HEK293 (cell line): ENCODE measurements around the gene RIN3.
A peak's percentile ranks its signal among the peaks of the same experiment; 100 is the strongest.

Experiments
- GFI1B ChIP-seq: fragments of 450-650 bp; formaldehyde crosslinking; IDR thresholded peaks from 2 replicates; pipeline ENCODE4 v1.5.1; 2016; ENCODE audit warnings: missing biosample characterization, missing genetic modification characterization
- HOXC10 ChIP-seq: sonication (generic); formaldehyde crosslinking; IDR thresholded peaks from 2 replicates; pipeline ENCODE4 v1.8.1; 2023; ENCODE audit warnings: mild to moderate bottlenecking, missing genetic modification reagents
- MYNN ChIP-seq: fragments of 450-650 bp; formaldehyde crosslinking; IDR thresholded peaks from 2 replicates; pipeline ENCODE4 v1.5.1; 2016; ENCODE audit warnings: missing biosample characterization, missing genetic modification characterization, borderline replicate concordance
- MZF1 ChIP-seq: fragments of 450-650 bp; formaldehyde crosslinking; IDR thresholded peaks from 2 replicates; pipeline ENCODE4 v1.5.1; 2017; ENCODE audit warnings: missing biosample characterization, missing genetic modification characterization, borderline replicate concordance
- ZFP3 ChIP-seq: fragments of 450-650 bp; formaldehyde crosslinking; IDR thresholded peaks from 2 replicates; pipeline ENCODE4 v1.5.1; 2016; ENCODE audit warnings: low read depth, missing biosample characterization, missing genetic modification characterization
- ZFP69B ChIP-seq: fragments of 450-650 bp; formaldehyde crosslinking; IDR thresholded peaks from 2 replicates; pipeline ENCODE4 v1.5.1; 2016; ENCODE audit warnings: missing biosample characterization, missing genetic modification characterization
- ZNF138 ChIP-seq: fragments of 450-650 bp; formaldehyde crosslinking; IDR thresholded peaks from 2 replicates; pipeline ENCODE4 v1.5.1; 2016; ENCODE audit warnings: missing biosample characterization, missing genetic modification characterization, borderline replicate concordance
- ZNF221 ChIP-seq: fragments of 450-650 bp; formaldehyde crosslinking; IDR thresholded peaks from 2 replicates; pipeline ENCODE4 v1.5.1; 2017; ENCODE audit warnings: missing biosample characterization, missing genetic modification characterization, borderline replicate concordance
- ZNF274 ChIP-seq, 2 experiments: fragments of 200-500 bp in 1 of 2; fragments of 450-650 bp in 1 of 2; sonication (Bioruptor generic) in 1 of 2; formaldehyde crosslinking in 1 of 2; IDR thresholded peaks; 2 replicates each; pipeline versions ENCODE4 v1.5.1 to v1.6.1; 2014 to 2016; ENCODE audit warnings: borderline replicate concordance in 1 of 2, inconsistent platforms in 1 of 2, low read length in 1 of 2, missing biosample characterization in 1 of 2, missing genetic modification characterization in 1 of 2
- ZNF350 ChIP-seq: fragments of 450-650 bp; formaldehyde crosslinking; IDR thresholded peaks from 2 replicates; pipeline ENCODE4 v1.5.0; 2017; ENCODE audit warnings: missing biosample characterization, mild to moderate bottlenecking, missing genetic modification characterization
- ZNF560 ChIP-seq: fragments of 450-650 bp; formaldehyde crosslinking; IDR thresholded peaks from 2 replicates; pipeline ENCODE4 v1.5.1; 2017; ENCODE audit warnings: missing biosample characterization, missing genetic modification characterization, borderline replicate concordance
- ZNF677 ChIP-seq: fragments of 450-650 bp; IDR thresholded peaks from 2 replicates; pipeline ENCODE4 v1.5.0; 2018; ENCODE audit warnings: missing biosample characterization, mild to moderate bottlenecking, missing genetic modification characterization, moderate library complexity
- TF ChIP-seq, protein P1 (sequence below): fragments of 450-650 bp; formaldehyde crosslinking; IDR thresholded peaks from 2 replicates; pipeline ENCODE4 v1.5.1; 2016; ENCODE audit warnings: missing biosample characterization, missing genetic modification characterization
- TF ChIP-seq, protein P2 (sequence below): fragments of 450-650 bp; formaldehyde crosslinking; IDR thresholded peaks from 2 replicates; pipeline ENCODE4 v1.5.1; 2016; ENCODE audit warnings: missing biosample characterization, missing genetic modification characterization
- TF ChIP-seq, protein P3 (sequence below): fragments of 450-650 bp; formaldehyde crosslinking; IDR thresholded peaks from 2 replicates; pipeline ENCODE4 v1.5.1; 2016; ENCODE audit warnings: missing biosample characterization, missing genetic modification characterization
- TF ChIP-seq, protein P4 (sequence below): fragments of 450-650 bp; IDR thresholded peaks from 2 replicates; pipeline ENCODE4 v1.5.1; 2018; ENCODE audit warnings: missing biosample characterization, missing genetic modification characterization
- TF ChIP-seq, protein P5 (sequence below): fragments of 450-650 bp; formaldehyde crosslinking; IDR thresholded peaks from 2 replicates; pipeline ENCODE4 v1.5.1; 2016; ENCODE audit warnings: missing biosample characterization, missing genetic modification characterization
- TF ChIP-seq, protein P6 (sequence below): fragments of 450-650 bp; formaldehyde crosslinking; IDR thresholded peaks from 2 replicates; pipeline ENCODE4 v1.5.1; 2016; ENCODE audit warnings: missing biosample characterization, missing genetic modification characterization
- TF ChIP-seq, protein P7 (sequence below): fragments of 450-650 bp; formaldehyde crosslinking; IDR thresholded peaks from 2 replicates; pipeline ENCODE4 v1.5.1; 2016; ENCODE audit warnings: missing biosample characterization, missing genetic modification characterization
- TF ChIP-seq, protein P8 (sequence below): fragments of 450-650 bp; formaldehyde crosslinking; IDR thresholded peaks from 2 replicates; pipeline ENCODE4 v1.5.1; 2017; ENCODE audit warnings: missing biosample characterization, missing genetic modification characterization
- TF ChIP-seq, protein P9 (sequence below): fragments of 450-650 bp; formaldehyde crosslinking; IDR thresholded peaks from 2 replicates; pipeline ENCODE4 v1.5.1; 2016; ENCODE audit warnings: missing biosample characterization, missing genetic modification characterization

RIN3 gene

DNA sequence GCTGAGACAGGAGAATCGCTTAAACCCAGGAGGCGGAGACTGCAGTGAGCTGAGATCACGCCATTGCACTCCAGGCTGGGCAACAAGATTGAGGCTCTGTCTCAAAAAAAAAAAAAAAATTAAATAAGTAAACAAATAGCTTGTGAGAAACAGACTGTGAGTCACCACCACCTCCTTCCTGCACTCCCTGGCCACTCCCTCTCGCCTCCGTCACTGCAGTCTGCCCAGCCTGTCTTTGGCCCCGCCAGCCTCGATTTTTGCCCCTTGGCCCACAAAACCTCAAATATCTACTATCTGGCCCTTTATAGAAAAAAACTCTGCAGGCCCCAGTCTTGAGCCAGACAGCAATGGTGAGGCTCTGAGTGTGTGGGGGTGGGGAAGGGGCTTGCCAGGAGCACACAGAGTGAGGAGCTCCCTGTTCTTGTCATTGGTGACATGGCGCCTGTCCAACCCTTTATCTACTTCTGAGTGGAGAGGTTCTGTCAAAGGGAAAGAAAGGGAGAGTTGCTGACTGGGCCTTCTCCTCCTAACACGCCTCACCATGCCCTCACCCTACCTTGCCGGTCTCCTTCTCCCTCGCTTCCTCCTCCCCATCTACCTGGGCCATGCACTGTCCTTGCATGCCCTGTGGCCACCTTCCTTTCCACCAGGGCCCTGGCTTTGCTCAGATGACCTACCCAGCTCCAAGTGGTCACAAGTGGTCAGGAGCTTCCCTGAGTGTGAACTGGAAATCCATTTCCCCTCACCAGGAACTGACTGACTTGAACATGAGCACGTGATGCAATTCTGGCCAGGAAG is 212.8 kb downstream of the RIN3 start (continued):
- TF ChIP-seq, protein P1, sequence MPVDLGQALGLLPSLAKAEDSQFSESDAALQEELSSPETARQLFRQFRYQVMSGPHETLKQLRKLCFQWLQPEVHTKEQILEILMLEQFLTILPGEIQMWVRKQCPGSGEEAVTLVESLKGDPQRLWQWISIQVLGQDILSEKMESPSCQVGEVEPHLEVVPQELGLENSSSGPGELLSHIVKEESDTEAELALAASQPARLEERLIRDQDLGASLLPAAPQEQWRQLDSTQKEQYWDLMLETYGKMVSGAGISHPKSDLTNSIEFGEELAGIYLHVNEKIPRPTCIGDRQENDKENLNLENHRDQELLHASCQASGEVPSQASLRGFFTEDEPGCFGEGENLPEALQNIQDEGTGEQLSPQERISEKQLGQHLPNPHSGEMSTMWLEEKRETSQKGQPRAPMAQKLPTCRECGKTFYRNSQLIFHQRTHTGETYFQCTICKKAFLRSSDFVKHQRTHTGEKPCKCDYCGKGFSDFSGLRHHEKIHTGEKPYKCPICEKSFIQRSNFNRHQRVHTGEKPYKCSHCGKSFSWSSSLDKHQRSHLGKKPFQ (tag by site-specific recombination): no peak
- TF ChIP-seq, protein P2, sequence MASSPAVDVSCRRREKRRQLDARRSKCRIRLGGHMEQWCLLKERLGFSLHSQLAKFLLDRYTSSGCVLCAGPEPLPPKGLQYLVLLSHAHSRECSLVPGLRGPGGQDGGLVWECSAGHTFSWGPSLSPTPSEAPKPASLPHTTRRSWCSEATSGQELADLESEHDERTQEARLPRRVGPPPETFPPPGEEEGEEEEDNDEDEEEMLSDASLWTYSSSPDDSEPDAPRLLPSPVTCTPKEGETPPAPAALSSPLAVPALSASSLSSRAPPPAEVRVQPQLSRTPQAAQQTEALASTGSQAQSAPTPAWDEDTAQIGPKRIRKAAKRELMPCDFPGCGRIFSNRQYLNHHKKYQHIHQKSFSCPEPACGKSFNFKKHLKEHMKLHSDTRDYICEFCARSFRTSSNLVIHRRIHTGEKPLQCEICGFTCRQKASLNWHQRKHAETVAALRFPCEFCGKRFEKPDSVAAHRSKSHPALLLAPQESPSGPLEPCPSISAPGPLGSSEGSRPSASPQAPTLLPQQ: no peak
- TF ChIP-seq, protein P3, sequence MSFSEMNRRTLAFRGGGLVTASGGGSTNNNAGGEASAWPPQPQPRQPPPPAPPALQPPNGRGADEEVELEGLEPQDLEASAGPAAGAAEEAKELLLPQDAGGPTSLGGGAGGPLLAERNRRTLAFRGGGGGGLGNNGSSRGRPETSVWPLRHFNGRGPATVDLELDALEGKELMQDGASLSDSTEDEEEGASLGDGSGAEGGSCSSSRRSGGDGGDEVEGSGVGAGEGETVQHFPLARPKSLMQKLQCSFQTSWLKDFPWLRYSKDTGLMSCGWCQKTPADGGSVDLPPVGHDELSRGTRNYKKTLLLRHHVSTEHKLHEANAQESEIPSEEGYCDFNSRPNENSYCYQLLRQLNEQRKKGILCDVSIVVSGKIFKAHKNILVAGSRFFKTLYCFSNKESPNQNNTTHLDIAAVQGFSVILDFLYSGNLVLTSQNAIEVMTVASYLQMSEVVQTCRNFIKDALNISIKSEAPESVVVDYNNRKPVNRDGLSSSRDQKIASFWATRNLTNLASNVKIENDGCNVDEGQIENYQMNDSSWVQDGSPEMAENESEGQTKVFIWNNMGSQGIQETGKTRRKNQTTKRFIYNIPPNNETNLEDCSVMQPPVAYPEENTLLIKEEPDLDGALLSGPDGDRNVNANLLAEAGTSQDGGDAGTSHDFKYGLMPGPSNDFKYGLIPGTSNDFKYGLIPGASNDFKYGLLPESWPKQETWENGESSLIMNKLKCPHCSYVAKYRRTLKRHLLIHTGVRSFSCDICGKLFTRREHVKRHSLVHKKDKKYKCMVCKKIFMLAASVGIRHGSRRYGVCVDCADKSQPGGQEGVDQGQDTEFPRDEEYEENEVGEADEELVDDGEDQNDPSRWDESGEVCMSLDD (tag by site-specific recombination): no peak
- TF ChIP-seq ZNF677 (tag by site-specific recombination) (no peak), ZFP69B (tag by site-specific recombination) (peak; percentile 36; the same call in 1 of the 2 replicates), ZNF560 (tag by site-specific recombination) (no peak), GFI1B (tag by site-specific recombination) (no peak), ZNF221 (tag by site-specific recombination) (no peak), MZF1 (tag by site-specific recombination) (no peak), MYNN (tag by site-specific recombination) (no peak), HOXC10 (CRISPR knock-in tag) (no peak), ZNF138 (tag by site-specific recombination) (no peak), ZNF274 (IDR thresholded peaks at IDR 0.05; ENCODE audit: low read length) (no peak), ZNF274 (tag by site-specific recombination; IDR thresholded peaks at IDR 0.05; ENCODE audit: borderline replicate concordance) (no peak), ZFP3 (tag by site-specific recombination) (no peak), ZNF350 (tag by site-specific recombination) (no peak)
- TF ChIP-seq, protein P4, sequence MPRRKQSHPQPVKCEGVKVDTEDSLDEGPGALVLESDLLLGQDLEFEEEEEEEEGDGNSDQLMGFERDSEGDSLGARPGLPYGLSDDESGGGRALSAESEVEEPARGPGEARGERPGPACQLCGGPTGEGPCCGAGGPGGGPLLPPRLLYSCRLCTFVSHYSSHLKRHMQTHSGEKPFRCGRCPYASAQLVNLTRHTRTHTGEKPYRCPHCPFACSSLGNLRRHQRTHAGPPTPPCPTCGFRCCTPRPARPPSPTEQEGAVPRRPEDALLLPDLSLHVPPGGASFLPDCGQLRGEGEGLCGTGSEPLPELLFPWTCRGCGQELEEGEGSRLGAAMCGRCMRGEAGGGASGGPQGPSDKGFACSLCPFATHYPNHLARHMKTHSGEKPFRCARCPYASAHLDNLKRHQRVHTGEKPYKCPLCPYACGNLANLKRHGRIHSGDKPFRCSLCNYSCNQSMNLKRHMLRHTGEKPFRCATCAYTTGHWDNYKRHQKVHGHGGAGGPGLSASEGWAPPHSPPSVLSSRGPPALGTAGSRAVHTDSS (tag by site-specific recombination): no peak
- TF ChIP-seq, protein P5, sequence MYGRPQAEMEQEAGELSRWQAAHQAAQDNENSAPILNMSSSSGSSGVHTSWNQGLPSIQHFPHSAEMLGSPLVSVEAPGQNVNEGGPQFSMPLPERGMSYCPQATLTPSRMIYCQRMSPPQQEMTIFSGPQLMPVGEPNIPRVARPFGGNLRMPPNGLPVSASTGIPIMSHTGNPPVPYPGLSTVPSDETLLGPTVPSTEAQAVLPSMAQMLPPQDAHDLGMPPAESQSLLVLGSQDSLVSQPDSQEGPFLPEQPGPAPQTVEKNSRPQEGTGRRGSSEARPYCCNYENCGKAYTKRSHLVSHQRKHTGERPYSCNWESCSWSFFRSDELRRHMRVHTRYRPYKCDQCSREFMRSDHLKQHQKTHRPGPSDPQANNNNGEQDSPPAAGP (tag by site-specific recombination): no peak
- TF ChIP-seq, protein P6, sequence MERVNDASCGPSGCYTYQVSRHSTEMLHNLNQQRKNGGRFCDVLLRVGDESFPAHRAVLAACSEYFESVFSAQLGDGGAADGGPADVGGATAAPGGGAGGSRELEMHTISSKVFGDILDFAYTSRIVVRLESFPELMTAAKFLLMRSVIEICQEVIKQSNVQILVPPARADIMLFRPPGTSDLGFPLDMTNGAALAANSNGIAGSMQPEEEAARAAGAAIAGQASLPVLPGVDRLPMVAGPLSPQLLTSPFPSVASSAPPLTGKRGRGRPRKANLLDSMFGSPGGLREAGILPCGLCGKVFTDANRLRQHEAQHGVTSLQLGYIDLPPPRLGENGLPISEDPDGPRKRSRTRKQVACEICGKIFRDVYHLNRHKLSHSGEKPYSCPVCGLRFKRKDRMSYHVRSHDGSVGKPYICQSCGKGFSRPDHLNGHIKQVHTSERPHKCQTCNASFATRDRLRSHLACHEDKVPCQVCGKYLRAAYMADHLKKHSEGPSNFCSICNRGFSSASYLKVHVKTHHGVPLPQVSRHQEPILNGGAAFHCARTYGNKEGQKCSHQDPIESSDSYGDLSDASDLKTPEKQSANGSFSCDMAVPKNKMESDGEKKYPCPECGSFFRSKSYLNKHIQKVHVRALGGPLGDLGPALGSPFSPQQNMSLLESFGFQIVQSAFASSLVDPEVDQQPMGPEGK (tag by site-specific recombination): 0 out of 2 replicates have a peak, but pooled peaks have one; percentile 11
- TF ChIP-seq, protein P7, sequence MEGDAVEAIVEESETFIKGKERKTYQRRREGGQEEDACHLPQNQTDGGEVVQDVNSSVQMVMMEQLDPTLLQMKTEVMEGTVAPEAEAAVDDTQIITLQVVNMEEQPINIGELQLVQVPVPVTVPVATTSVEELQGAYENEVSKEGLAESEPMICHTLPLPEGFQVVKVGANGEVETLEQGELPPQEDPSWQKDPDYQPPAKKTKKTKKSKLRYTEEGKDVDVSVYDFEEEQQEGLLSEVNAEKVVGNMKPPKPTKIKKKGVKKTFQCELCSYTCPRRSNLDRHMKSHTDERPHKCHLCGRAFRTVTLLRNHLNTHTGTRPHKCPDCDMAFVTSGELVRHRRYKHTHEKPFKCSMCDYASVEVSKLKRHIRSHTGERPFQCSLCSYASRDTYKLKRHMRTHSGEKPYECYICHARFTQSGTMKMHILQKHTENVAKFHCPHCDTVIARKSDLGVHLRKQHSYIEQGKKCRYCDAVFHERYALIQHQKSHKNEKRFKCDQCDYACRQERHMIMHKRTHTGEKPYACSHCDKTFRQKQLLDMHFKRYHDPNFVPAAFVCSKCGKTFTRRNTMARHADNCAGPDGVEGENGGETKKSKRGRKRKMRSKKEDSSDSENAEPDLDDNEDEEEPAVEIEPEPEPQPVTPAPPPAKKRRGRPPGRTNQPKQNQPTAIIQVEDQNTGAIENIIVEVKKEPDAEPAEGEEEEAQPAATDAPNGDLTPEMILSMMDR: no peak
- TF ChIP-seq, protein P8, sequence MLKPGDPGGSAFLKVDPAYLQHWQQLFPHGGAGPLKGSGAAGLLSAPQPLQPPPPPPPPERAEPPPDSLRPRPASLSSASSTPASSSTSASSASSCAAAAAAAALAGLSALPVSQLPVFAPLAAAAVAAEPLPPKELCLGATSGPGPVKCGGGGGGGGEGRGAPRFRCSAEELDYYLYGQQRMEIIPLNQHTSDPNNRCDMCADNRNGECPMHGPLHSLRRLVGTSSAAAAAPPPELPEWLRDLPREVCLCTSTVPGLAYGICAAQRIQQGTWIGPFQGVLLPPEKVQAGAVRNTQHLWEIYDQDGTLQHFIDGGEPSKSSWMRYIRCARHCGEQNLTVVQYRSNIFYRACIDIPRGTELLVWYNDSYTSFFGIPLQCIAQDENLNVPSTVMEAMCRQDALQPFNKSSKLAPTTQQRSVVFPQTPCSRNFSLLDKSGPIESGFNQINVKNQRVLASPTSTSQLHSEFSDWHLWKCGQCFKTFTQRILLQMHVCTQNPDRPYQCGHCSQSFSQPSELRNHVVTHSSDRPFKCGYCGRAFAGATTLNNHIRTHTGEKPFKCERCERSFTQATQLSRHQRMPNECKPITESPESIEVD: no peak
- TF ChIP-seq, protein P9, sequence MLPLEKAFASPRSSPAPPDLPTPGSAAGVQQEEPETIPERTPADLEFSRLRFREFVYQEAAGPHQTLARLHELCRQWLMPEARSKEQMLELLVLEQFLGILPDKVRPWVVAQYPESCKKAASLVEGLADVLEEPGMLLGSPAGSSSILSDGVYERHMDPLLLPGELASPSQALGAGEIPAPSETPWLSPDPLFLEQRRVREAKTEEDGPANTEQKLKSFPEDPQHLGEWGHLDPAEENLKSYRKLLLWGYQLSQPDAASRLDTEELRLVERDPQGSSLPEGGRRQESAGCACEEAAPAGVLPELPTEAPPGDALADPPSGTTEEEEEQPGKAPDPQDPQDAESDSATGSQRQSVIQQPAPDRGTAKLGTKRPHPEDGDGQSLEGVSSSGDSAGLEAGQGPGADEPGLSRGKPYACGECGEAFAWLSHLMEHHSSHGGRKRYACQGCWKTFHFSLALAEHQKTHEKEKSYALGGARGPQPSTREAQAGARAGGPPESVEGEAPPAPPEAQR (tag by site-specific recombination): no peak
